ENCODE measurements around the gene USP36.

GRCh38 chr17:78763561-78763960 is 77.1 kb downstream of the USP36 start:
- TF ChIP-seq, protein P1, sequence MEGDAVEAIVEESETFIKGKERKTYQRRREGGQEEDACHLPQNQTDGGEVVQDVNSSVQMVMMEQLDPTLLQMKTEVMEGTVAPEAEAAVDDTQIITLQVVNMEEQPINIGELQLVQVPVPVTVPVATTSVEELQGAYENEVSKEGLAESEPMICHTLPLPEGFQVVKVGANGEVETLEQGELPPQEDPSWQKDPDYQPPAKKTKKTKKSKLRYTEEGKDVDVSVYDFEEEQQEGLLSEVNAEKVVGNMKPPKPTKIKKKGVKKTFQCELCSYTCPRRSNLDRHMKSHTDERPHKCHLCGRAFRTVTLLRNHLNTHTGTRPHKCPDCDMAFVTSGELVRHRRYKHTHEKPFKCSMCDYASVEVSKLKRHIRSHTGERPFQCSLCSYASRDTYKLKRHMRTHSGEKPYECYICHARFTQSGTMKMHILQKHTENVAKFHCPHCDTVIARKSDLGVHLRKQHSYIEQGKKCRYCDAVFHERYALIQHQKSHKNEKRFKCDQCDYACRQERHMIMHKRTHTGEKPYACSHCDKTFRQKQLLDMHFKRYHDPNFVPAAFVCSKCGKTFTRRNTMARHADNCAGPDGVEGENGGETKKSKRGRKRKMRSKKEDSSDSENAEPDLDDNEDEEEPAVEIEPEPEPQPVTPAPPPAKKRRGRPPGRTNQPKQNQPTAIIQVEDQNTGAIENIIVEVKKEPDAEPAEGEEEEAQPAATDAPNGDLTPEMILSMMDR (IDR thresholded peaks at IDR 0.05), result no peak
- no peak for TF ChIP-seq POLR2A (IDR thresholded peaks at IDR 0.05)

All from lower leg skin (tissue), 3 donors.